Right lung (tissue), 10 donors: Measurements from ENCODE around the gene SLC43A1. TPM values are rescaled to one million over a fixed set of nuclear protein-coding genes. Genes with fewer than 3 reads are reported as not detected.
"Not testable (repeated sequence)": the region's sequence is repeated elsewhere in the genome, so short reads cannot be mapped to it uniquely, and the experiment has no call there.

ENCODE experiments used
- DNase-seq, 2 donors: peaks; one replicate each; pipeline ENCODE4 v3.0.0-alpha.2; 2013
- long read RNA-seq, 8 donors: transcript quantifications; one replicate each; lab custom pipeline, GENCODE V29; 2026
- polyA plus RNA-seq, 5 donors: library from polyadenylated mRNA; unstranded; fragments of 120-200 nt; gene quantifications; one replicate each; pipeline versions ENCODE4 v1.2.1 to v1.2.3, GENCODE V29; 2013; ENCODE audit warnings: inconsistent platforms in 1 of 5, low replicate concordance in 1 of 5; ENCODE audit not compliant: insufficient read length in 5 of 5, insufficient read depth in 1 of 5

Gene SLC43A1
- 10 to 100 TPM; 11.6 to 18.5 (median 16.7) TPM for polyA plus RNA-seq
- long read RNA-seq, donor 1, partial matches to known transcripts, result 0 of 2 reads
- long read RNA-seq, donor 1, other reads (novel, unspliced or antisense), result 0 of 2 reads
- long read RNA-seq, donor 2, partial matches to known transcripts, result 0 of 1 reads
- long read RNA-seq, donor 2, other reads (novel, unspliced or antisense), result 0 of 1 reads
- long read RNA-seq, donor 3, partial matches to known transcripts, result 0 of 1 reads
- long read RNA-seq, donor 3, other reads (novel, unspliced or antisense), result 0 of 1 reads
- long read RNA-seq, donor 4, partial matches to known transcripts, result 0 of 1 reads
- long read RNA-seq, donor 4, other reads (novel, unspliced or antisense), result 0 of 1 reads
- long read RNA-seq, donor 5, partial matches to known transcripts, result 0 of 1 reads
- long read RNA-seq, donor 5, other reads (novel, unspliced or antisense), result 0 of 1 reads
- long read RNA-seq, donor 6, result 0 reads
- long read RNA-seq, donor 7, result 0 reads
- long read RNA-seq, donor 8, result 0 reads

- DNase-seq, result peak; percentile 58 to 65
These were observed at the start of gene SLC43A1 for GRCh38 chr11:57515332-57516060. Gene SLC43A1 (minus strand): TSS chr11:57515702. CDS start chr11:57514111, 1,591 bp downstream.

GRCh38 chr11:57562596-57562995 is 47.1 kb upstream of the SLC43A1 start:
- DNase-seq, result no peak

- no peak for DNase-seq
These were observed 44.6 kb upstream of the SLC43A1 start for GRCh38 chr11:57560146-57560545.

- no peak for DNase-seq
These were observed 40.5 kb upstream of the SLC43A1 start for GRCh38 chr11:57556041-57556440.

- DNase-seq, result no peak
These were observed 39.9 kb upstream of the SLC43A1 start for GRCh38 chr11:57555393-57555792.

- DNase-seq, result no peak
These were observed 37.0 kb upstream of the SLC43A1 start for GRCh38 chr11:57552479-57552878.

GRCh38 chr11:57551941-57552340 is 36.4 kb upstream of the SLC43A1 start:
- no peak for DNase-seq

- no peak for DNase-seq
These were observed 34.5 kb upstream of the SLC43A1 start for GRCh38 chr11:57549983-57550382.

GRCh38 chr11:57547854-57548377 is 32.4 kb upstream of the SLC43A1 start:
- DNase-seq, result no peak

- DNase-seq, result no peak
These were observed 31.5 kb upstream of the SLC43A1 start for GRCh38 chr11:57546869-57547475.

- no peak for DNase-seq
These were observed 30.9 kb upstream of the SLC43A1 start for GRCh38 chr11:57546451-57546850.

- DNase-seq, result no peak
These were observed 30.4 kb upstream of the SLC43A1 start for GRCh38 chr11:57545883-57546282.

- DNase-seq, result no peak
These were observed 29.1 kb upstream of the SLC43A1 start for GRCh38 chr11:57544566-57544965.

- no peak for DNase-seq
These were observed 28.1 kb upstream of the SLC43A1 start for GRCh38 chr11:57543593-57543992.

- no peak for DNase-seq
These were observed 27.1 kb upstream of the SLC43A1 start for GRCh38 chr11:57542582-57542981.

- no peak for DNase-seq
These were observed 25.7 kb upstream of the SLC43A1 start for GRCh38 chr11:57541169-57541568.

GRCh38 chr11:57539342-57539741 is 23.8 kb upstream of the SLC43A1 start:
- DNase-seq, result no peak

- no peak for DNase-seq
These were observed 21.6 kb upstream of the SLC43A1 start, which contains the start of gene SMTNL1 for GRCh38 chr11:57536947-57537619. Gene SMTNL1 (plus strand): TSS chr11:57537595. CDS start chr11:57542643, 5,048 bp downstream.

- DNase-seq, result not testable (repeated sequence)
These were observed 18.9 kb upstream of the SLC43A1 start for GRCh38 chr11:57534449-57534848.

GRCh38 chr11:57530596-57531507 is 15.3 kb upstream of the SLC43A1 start, which contains the start of gene TIMM10:
Gene TIMM10 (minus strand): TSS chr11:57530754. CDS start chr11:57530189, 565 bp downstream.
- peak; percentile 93 to 96 for DNase-seq
